IMR-90 (cell line): ENCODE data around the gene TARS3. TPM values are rescaled to one million over a fixed set of nuclear protein-coding genes. Genes with fewer than 3 reads are reported as not detected.

Experiments
- ATAC-seq: fragments of 200-7000 bp; cut with Tn5 transposase; 2 replicates; pipeline ENCODE4 v1.9.1; 2020; ENCODE audit warnings: low read depth, mild to moderate bottlenecking, moderate library complexity
- BruUV-seq: library from RNA; stranded (reverse); fragments of 400-500 nt; replicated peaks from 2 replicates; lab custom pipeline; 2021; lab: Mats Ljungman, UMichigan
- CTCF ChIA-PET: fragments of 300-600 bp; formaldehyde crosslinking; extraction: SDS; loops from one replicate; lab custom pipeline; 2021; ENCODE audit warnings: antibody characterized with exemption; lab: Yijun Ruan, JAX
- POLR2A ChIA-PET: fragments of 300-600 bp; sonication (Branson Sonifier 250); formaldehyde crosslinking; loops from one replicate; lab custom pipeline; 2022; ENCODE audit warnings: antibody characterized with exemption; ENCODE audit not compliant: unreplicated experiment; lab: Charles Lee
- DNase-seq: peaks from one replicate; pipeline ENCODE4 v3.0.0; 2013
- H2AFZ ChIP-seq: replicated peaks from 2 replicates; pipeline ENCODE3; 2013; ENCODE audit warnings: low read length, mild to moderate bottlenecking; ENCODE audit not compliant: poor library complexity
- H2AK5ac ChIP-seq: 2 replicates; pipeline ENCODE4 v1.6.1; 2013; ENCODE audit warnings: low read depth, low read length, inconsistent platforms
- H2AK9ac ChIP-seq: replicated peaks from 2 replicates; pipeline ENCODE3; 2013; ENCODE audit warnings: mild to moderate bottlenecking, low read depth, low read length, moderate library complexity; ENCODE audit not compliant: poor library complexity
- H2BK120ac ChIP-seq: 2 replicates; pipeline ENCODE4 v1.6.1; 2013; ENCODE audit warnings: low read depth, low read length, inconsistent platforms
- H2BK15ac ChIP-seq: 3 replicates; pipeline ENCODE4 v1.6.1; 2013; ENCODE audit warnings: low read depth, low read length, inconsistent platforms
- H2BK20ac ChIP-seq: 2 replicates; pipeline ENCODE4 v1.6.1; 2013; ENCODE audit warnings: low read depth, mild to moderate bottlenecking, inconsistent platforms, low read length, moderate library complexity
- H2BK5ac ChIP-seq: 2 replicates; pipeline ENCODE4 v1.6.1; 2013; ENCODE audit warnings: mild to moderate bottlenecking, low read depth, low read length, inconsistent platforms; ENCODE audit not compliant: poor library complexity, severe bottlenecking
- H3K14ac ChIP-seq: replicated peaks from 2 replicates; pipeline ENCODE4 v1.6.1; 2013; ENCODE audit warnings: low read depth, low read length, inconsistent platforms
- H3K18ac ChIP-seq: 2 replicates; pipeline ENCODE4 v1.6.1; 2013; ENCODE audit warnings: low read depth, low read length, control low read depth
- H3K23ac ChIP-seq: 2 replicates; pipeline ENCODE4 v1.6.1; 2013; ENCODE audit warnings: low read depth, low read length, inconsistent platforms
- H3K27ac ChIP-seq: 2 replicates; pipeline ENCODE4 v1.5.1; 2013; ENCODE audit warnings: mild to moderate bottlenecking, control low read depth, low read length; ENCODE audit not compliant: insufficient read depth
- H3K27me3 ChIP-seq: 2 replicates; pipeline ENCODE4 v1.6.1; 2013; ENCODE audit warnings: low read length; ENCODE audit not compliant: control insufficient read depth, insufficient read depth
- H3K36me3 ChIP-seq: 2 replicates; pipeline ENCODE4 v1.6.1; 2013; ENCODE audit warnings: low read length, mixed read lengths; ENCODE audit not compliant: control insufficient read depth, insufficient read depth
- H3K4ac ChIP-seq: 2 replicates; pipeline ENCODE4 v1.6.1; 2013; ENCODE audit warnings: low read depth, low read length, inconsistent platforms
- H3K4me1 ChIP-seq: 2 replicates; pipeline ENCODE4 v1.6.1; 2013; ENCODE audit warnings: low read length, mixed read lengths; ENCODE audit not compliant: control insufficient read depth, insufficient read depth
- H3K4me2 ChIP-seq: 2 replicates; pipeline ENCODE4 v1.6.1; 2013; ENCODE audit warnings: low read depth, mild to moderate bottlenecking, control low read depth, low read length, moderate library complexity
- H3K4me3 ChIP-seq: 2 replicates; pipeline ENCODE4 v1.5.1; 2013; ENCODE audit warnings: low read depth, mild to moderate bottlenecking, control low read depth, low read length, moderate library complexity; ENCODE audit not compliant: insufficient read depth
- H3K56ac ChIP-seq: 2 replicates; pipeline ENCODE4 v1.6.1; 2013; ENCODE audit warnings: low read length, inconsistent platforms; ENCODE audit not compliant: insufficient read depth; ENCODE audit errors: extremely low read depth
- H3K79me1 ChIP-seq, 2 experiments: 2 replicates each; pipeline ENCODE4 v1.6.1; 2013; ENCODE audit warnings: low read length in 2 of 2, inconsistent platforms in 1 of 2, low read depth in 1 of 2
- H3K9ac ChIP-seq: 2 replicates; pipeline ENCODE4 v1.6.1; 2013; ENCODE audit warnings: low read depth, low read length, control low read depth
- H3K9me1 ChIP-seq: 2 replicates; pipeline ENCODE4 v1.6.1; 2013; ENCODE audit warnings: low read length, inconsistent platforms; ENCODE audit not compliant: insufficient read depth
- H3K9me3 ChIP-seq: 2 replicates; pipeline ENCODE4 v1.6.1; 2013; ENCODE audit warnings: low read length; ENCODE audit not compliant: control insufficient read depth, insufficient read depth
- H4K20me1 ChIP-seq: 2 replicates; pipeline ENCODE4 v1.6.1; 2013; ENCODE audit warnings: low read length, inconsistent platforms; ENCODE audit not compliant: insufficient read depth
- H4K5ac ChIP-seq: 2 replicates; pipeline ENCODE4 v1.6.1; 2013; ENCODE audit warnings: mild to moderate bottlenecking, low read depth, low read length, control low read depth
- H4K8ac ChIP-seq, 2 experiments: 2 replicates each; pipeline ENCODE4 v1.6.1; 2013; ENCODE audit warnings: low read depth in 2 of 2, low read length in 2 of 2, control low read depth in 1 of 2, inconsistent platforms in 1 of 2
- H4K91ac ChIP-seq: 2 replicates; pipeline ENCODE4 v1.6.1; 2013; ENCODE audit warnings: low read depth, low read length, inconsistent platforms; ENCODE audit not compliant: insufficient read depth
- BHLHE40 ChIP-seq: fragments of 150-350 bp; IDR thresholded peaks from 2 replicates; pipeline ENCODE4 v1.6.1; 2016; ENCODE audit warnings: mild to moderate bottlenecking, low read depth, low read length
- CEBPB ChIP-seq: IDR thresholded peaks from 2 replicates; pipeline ENCODE4 v1.6.1; 2012; ENCODE audit warnings: low read depth, low read length, improper control_type of control experiment
- CHD1 ChIP-seq: IDR thresholded peaks from 2 replicates; pipeline ENCODE4 v1.6.1; 2012; ENCODE audit warnings: low read depth, low read length, improper control_type of control experiment
- FOS ChIP-seq: fragments of 150-350 bp; IDR thresholded peaks from 2 replicates; pipeline ENCODE4 v1.6.1; 2016; ENCODE audit warnings: low read depth, low read length
- MAFK ChIP-seq: IDR thresholded peaks from 2 replicates; pipeline ENCODE4 v1.6.1; 2012; ENCODE audit warnings: low read depth, low read length, improper control_type of control experiment
- MAZ ChIP-seq: IDR thresholded peaks from 2 replicates; pipeline ENCODE4 v1.6.1; 2012; ENCODE audit warnings: low read depth, mild to moderate bottlenecking, low read length, improper control_type of control experiment, moderate library complexity, borderline replicate concordance
- MXI1 ChIP-seq: IDR thresholded peaks from 2 replicates; pipeline ENCODE4 v1.6.1; 2012; ENCODE audit warnings: low read depth, mild to moderate bottlenecking, low read length, moderate library complexity, borderline replicate concordance
- NFE2L2 ChIP-seq: fragments of 150-350 bp; IDR thresholded peaks from 2 replicates; pipeline ENCODE4 v1.6.1; 2016; ENCODE audit warnings: low read depth, mild to moderate bottlenecking, low read length
- POLR2A ChIP-seq: IDR thresholded peaks from 2 replicates; pipeline ENCODE4 v1.6.1; 2012; ENCODE audit warnings: mild to moderate bottlenecking, low read depth, low read length
- RAD21 ChIP-seq: IDR thresholded peaks from 2 replicates; pipeline ENCODE4 v1.6.1; 2012; ENCODE audit warnings: low read length, improper control_type of control experiment
- RCOR1 ChIP-seq: IDR thresholded peaks from 2 replicates; pipeline ENCODE4 v1.6.1; 2012; ENCODE audit warnings: mild to moderate bottlenecking, low read length, improper control_type of control experiment; ENCODE audit not compliant: insufficient replicate concordance
- SMC3 ChIP-seq: fragments of 150-350 bp; IDR thresholded peaks from 2 replicates; pipeline ENCODE4 v1.6.1; 2016; ENCODE audit warnings: low read depth, mild to moderate bottlenecking, antibody characterized with exemption, low read length, moderate library complexity
- WGBS, 2 experiments: methylation state at CpG; one replicate each; pipeline versions ENCODE4 v1.1.5 to v1.1.7; 2013; ENCODE audit warnings: missing lambda C conversion rate in 2 of 2; ENCODE audit not compliant: insufficient read length in 1 of 2; ENCODE audit errors: extremely low coverage in 2 of 2; 5-methylcytosine and 5-hydroxymethylcytosine counted together
- dilution Hi-C: fragments of 300-500 bp; cut with HindIII; formaldehyde crosslinking; loops from one replicate; pipeline ENCODE4 v1.14.3; 2018; ENCODE audit warnings: low sequenced_read_pairs; ENCODE audit not compliant: unreplicated experiment
- in situ Hi-C: fragments of 300-500 bp; cut with MboI; formaldehyde crosslinking; loops from 3 replicates; pipeline ENCODE4 v1.14.3; 2019; ENCODE audit warnings: low sequenced_read_pairs, inconsistent platforms, mixed read lengths
- intact Hi-C: fragments of 100-400 bp; cut with micrococcal nuclease; formaldehyde crosslinking; loops from 2 replicates; pipeline ENCODE4 v1.10.0; 2022
- polyA plus RNA-seq, 3 experiments: library from polyadenylated mRNA; depleted of rRNA; stranded (reverse); fragments of >200 nt; gene quantifications; 2 replicates each; pipeline ENCODE4 v1.2.3, GENCODE V29; 2012; ENCODE audit warnings: low replicate concordance in 1 of 3
- total RNA-seq: library from RNA; depleted of rRNA; stranded (reverse); fragments of >200 nt; gene quantifications from 2 replicates; pipeline ENCODE4 v1.2.3, GENCODE V29; 2012
- TF ChIP-seq, protein P1 (sequence below): fragments of 150-350 bp; IDR thresholded peaks from 2 replicates; pipeline ENCODE4 v1.6.1; 2017; ENCODE audit warnings: mild to moderate bottlenecking, antibody characterized with exemption, low read length, low read depth
- TF ChIP-seq, protein P2 (sequence below): conservative IDR thresholded peaks from 2 replicates; pipeline ENCODE4 v1.5.1; 2012; ENCODE audit warnings: mild to moderate bottlenecking, low read depth, low read length, improper control_type of control experiment
- TF ChIP-seq, protein P3 (sequence below): fragments of 150-350 bp; IDR thresholded peaks from 2 replicates; pipeline ENCODE4 v1.6.1; 2016; ENCODE audit warnings: low read depth, mild to moderate bottlenecking, low read length, moderate library complexity, borderline replicate concordance

The TARS3 gene
- total and polyA plus RNA-seq, 2 of the 4 experiments (the other 2 are of a cell fraction) = 3.4 to 9.3 TPM

DNA sequence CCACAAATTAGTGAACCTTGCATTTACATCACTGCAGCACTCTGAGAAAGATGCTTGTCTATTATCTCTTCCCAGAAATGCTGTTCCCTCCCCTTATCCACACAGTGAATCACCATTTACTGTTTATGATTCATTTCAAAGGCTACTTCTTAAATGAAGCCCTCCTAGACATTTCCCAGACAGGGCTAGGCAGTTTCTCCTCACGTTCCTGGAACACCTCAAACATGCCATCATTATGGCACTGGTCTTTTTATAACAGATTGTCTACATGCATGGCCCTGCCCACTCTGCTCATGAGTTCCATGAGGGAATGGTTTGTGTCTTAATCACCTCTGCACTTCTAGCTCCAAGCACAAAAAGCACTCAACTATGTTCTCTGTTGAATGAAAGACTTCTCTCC, 39.9 kb downstream of the TARS3 start:
- dilution Hi-C loops = no loop called here
- WGBS, 2 experiments = no CpG with 5 or more reads among the region's 1 CpG
- CTCF ChIA-PET = no interaction called here
- H4K20me1 ChIP-seq = no peaks in the 10 kb centered on the region
- 0 out of 2 replicates have a peak overlapping the region, but pooled peaks have one; percentile 24 for H3K4ac ChIP-seq
- H3K14ac ChIP-seq = peak overlapping the region; percentile 38; the same call in 1 of the 2 replicates
- H3K36me3 ChIP-seq = peaks cover 13% of the 10 kb centered on the region
- no peak overlapping the region for H2AK9ac ChIP-seq
- no peaks in the 10 kb centered on the region for H3K27me3 ChIP-seq
- DNase-seq (peak; percentile 82), ATAC-seq (peak; percentile 79)
- no peak overlapping the region for H3K18ac ChIP-seq
- peak overlapping the region in 1 of 2 experiments; percentile 50; a peak in 2 of 4 replicates for H4K8ac ChIP-seq
- no peak overlapping the region; the same call in 1 of the 2 replicates for H3K23ac ChIP-seq
- H2BK20ac ChIP-seq = peak overlapping the region; percentile 41
- intact Hi-C loops = no loop called here
- peak overlapping the region; percentile 56; the same call in 1 of the 2 replicates for H3K27ac ChIP-seq
- H2BK120ac ChIP-seq = peak overlapping the region; percentile 48
- H4K91ac ChIP-seq = 0 out of 2 replicates have a peak overlapping the region, but pooled peaks have one; percentile 14
- H3K79me1 ChIP-seq = peaks cover 0 to 8% of the 10 kb centered on the region in 2 experiments; a peak in 3 of 4 replicates
- peak overlapping the region; percentile 5; the same call in 1 of the 2 replicates for H3K56ac ChIP-seq
- no peak overlapping the region for H2AK5ac ChIP-seq
- no peak overlapping the region for H2AFZ ChIP-seq
- no TSS peak for BruUV-seq
- H3K9me3 ChIP-seq = no peaks in the 10 kb centered on the region
- POLR2A ChIA-PET = no interaction called here
- no peak overlapping the region for H4K5ac ChIP-seq
- peak overlapping the region; percentile 6; the same call in 1 of the 2 replicates for H3K4me2 ChIP-seq
- no peak overlapping the region for H2BK15ac ChIP-seq
- in situ Hi-C loops = no loop called here
- TF ChIP-seq RCOR1 (peak; percentile 78), BHLHE40 (peak; percentile 98), FOS (peak; percentile 63), MXI1 (no peak), CEBPB (no peak), MAFK (no peak), CHD1 (no peak), SMC3 (no peak), RAD21 (no peak), POLR2A (no peak), MAZ (no peak), NFE2L2 (no peak)
- TF ChIP-seq, protein P1, sequence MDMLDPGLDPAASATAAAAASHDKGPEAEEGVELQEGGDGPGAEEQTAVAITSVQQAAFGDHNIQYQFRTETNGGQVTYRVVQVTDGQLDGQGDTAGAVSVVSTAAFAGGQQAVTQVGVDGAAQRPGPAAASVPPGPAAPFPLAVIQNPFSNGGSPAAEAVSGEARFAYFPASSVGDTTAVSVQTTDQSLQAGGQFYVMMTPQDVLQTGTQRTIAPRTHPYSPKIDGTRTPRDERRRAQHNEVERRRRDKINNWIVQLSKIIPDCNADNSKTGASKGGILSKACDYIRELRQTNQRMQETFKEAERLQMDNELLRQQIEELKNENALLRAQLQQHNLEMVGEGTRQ = no peak
- TF ChIP-seq, protein P2, sequence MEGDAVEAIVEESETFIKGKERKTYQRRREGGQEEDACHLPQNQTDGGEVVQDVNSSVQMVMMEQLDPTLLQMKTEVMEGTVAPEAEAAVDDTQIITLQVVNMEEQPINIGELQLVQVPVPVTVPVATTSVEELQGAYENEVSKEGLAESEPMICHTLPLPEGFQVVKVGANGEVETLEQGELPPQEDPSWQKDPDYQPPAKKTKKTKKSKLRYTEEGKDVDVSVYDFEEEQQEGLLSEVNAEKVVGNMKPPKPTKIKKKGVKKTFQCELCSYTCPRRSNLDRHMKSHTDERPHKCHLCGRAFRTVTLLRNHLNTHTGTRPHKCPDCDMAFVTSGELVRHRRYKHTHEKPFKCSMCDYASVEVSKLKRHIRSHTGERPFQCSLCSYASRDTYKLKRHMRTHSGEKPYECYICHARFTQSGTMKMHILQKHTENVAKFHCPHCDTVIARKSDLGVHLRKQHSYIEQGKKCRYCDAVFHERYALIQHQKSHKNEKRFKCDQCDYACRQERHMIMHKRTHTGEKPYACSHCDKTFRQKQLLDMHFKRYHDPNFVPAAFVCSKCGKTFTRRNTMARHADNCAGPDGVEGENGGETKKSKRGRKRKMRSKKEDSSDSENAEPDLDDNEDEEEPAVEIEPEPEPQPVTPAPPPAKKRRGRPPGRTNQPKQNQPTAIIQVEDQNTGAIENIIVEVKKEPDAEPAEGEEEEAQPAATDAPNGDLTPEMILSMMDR = no peak
- TF ChIP-seq, protein P3, sequence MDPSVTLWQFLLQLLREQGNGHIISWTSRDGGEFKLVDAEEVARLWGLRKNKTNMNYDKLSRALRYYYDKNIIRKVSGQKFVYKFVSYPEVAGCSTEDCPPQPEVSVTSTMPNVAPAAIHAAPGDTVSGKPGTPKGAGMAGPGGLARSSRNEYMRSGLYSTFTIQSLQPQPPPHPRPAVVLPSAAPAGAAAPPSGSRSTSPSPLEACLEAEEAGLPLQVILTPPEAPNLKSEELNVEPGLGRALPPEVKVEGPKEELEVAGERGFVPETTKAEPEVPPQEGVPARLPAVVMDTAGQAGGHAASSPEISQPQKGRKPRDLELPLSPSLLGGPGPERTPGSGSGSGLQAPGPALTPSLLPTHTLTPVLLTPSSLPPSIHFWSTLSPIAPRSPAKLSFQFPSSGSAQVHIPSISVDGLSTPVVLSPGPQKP = no peak
- no peak overlapping the region for H3K4me3 ChIP-seq
- no peak overlapping the region for H3K9ac ChIP-seq
- peak overlapping the region; percentile 93 for H2BK5ac ChIP-seq
- H3K9me1 ChIP-seq = peaks cover 8% of the 10 kb centered on the region
- peaks cover 10% of the 10 kb centered on the region for H3K4me1 ChIP-seq
